HUES64 (cell line): ENCODE measurements around the gene HSH2D. TPM values are rescaled to one million over a fixed set of nuclear protein-coding genes. Genes with fewer than 3 reads are reported as not detected.
"Not testable (repeated sequence)": the region's sequence is repeated elsewhere in the genome, so short reads cannot be mapped to it uniquely, and the experiment has no call there.

Source experiments
- H3K27ac ChIP-seq: 2 replicates; pipeline ENCODE4 v1.7.0; 2013; ENCODE audit warnings: low read depth, low read length, inconsistent platforms
- H3K27me3 ChIP-seq: 2 replicates; pipeline ENCODE4 v1.6.1; 2013; ENCODE audit warnings: mild to moderate bottlenecking, low read length; ENCODE audit not compliant: insufficient read depth
- H3K36me3 ChIP-seq: 2 replicates; pipeline ENCODE4 v1.6.1; 2013; ENCODE audit warnings: mild to moderate bottlenecking, low read length; ENCODE audit not compliant: insufficient read depth
- H3K4me1 ChIP-seq: 2 replicates; pipeline ENCODE4 v1.6.1; 2013; ENCODE audit warnings: mild to moderate bottlenecking, low read length, moderate library complexity; ENCODE audit not compliant: insufficient read depth
- H3K4me3 ChIP-seq: 2 replicates; pipeline ENCODE4 v1.5.1; 2013; ENCODE audit warnings: mild to moderate bottlenecking, low read length, moderate library complexity
- H3K9ac ChIP-seq: 2 replicates; pipeline ENCODE4 v1.6.1; 2013; ENCODE audit warnings: mild to moderate bottlenecking, low read depth, low read length
- H3K9me3 ChIP-seq: 2 replicates; pipeline ENCODE4 v1.6.1; 2013; ENCODE audit warnings: low read depth, low read length; ENCODE audit not compliant: insufficient read depth
- WGBS: fragments of 150-250, 120-280 bp; methylation state at CpG from one replicate; pipeline ENCODE4 v1.1.7; 2013; ENCODE audit warnings: missing lambda C conversion rate; 5-methylcytosine and 5-hydroxymethylcytosine counted together
- polyA plus RNA-seq, 2 experiments: library from polyadenylated mRNA; stranded (reverse); fragments of 50-300 nt; gene quantifications; one replicate each; pipeline ENCODE4 v1.2.3, GENCODE V29; 2013

Gene HSH2D, protein sequence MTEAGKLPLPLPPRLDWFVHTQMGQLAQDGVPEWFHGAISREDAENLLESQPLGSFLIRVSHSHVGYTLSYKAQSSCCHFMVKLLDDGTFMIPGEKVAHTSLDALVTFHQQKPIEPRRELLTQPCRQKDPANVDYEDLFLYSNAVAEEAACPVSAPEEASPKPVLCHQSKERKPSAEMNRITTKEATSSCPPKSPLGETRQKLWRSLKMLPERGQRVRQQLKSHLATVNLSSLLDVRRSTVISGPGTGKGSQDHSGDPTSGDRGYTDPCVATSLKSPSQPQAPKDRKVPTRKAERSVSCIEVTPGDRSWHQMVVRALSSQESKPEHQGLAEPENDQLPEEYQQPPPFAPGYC
- polyA plus RNA-seq (2013, experiment 1 of 2) = 0.65 TPM
- polyA plus RNA-seq (2013, experiment 2 of 2) = 0.25 TPM

- no peaks in the 10 kb centered on the region for H3K4me1 ChIP-seq
- no peak within 1 kb of the TSS for H3K9ac ChIP-seq
- no peaks in the 10 kb centered on the region for H3K27me3 ChIP-seq
- no peaks in the 10 kb centered on the region for H3K9me3 ChIP-seq
- H3K27ac ChIP-seq = no peak within 1 kb of the TSS
- no peaks in the 10 kb centered on the region for H3K36me3 ChIP-seq
- H3K4me3 ChIP-seq = no peak within 1 kb of the TSS
- WGBS = 65% methylated on average over 13 of the region's 13 CpGs
Measured at GRCh38 chr19:16143399-16144215, at the start of gene HSH2D. Gene HSH2D (plus strand): TSS chr19:16143685. CDS start chr19:16148751, 5,066 bp downstream.

- Histone ChIP-seq H3K36me3 (peaks cover 98% of the 10 kb centered on the region), H3K9ac (no peak overlapping the region), H3K4me3 (no peak overlapping the region), H3K9me3 (no peaks in the 10 kb centered on the region), H3K27ac (no peak overlapping the region), H3K27me3 (no peaks in the 10 kb centered on the region), H3K4me1 (no peaks in the 10 kb centered on the region)
- WGBS = 92% methylated on average over 10 of the region's 10 CpGs
Measured at GRCh38 chr19:16094360-16095070, 49.0 kb upstream of the HSH2D start.

DNA sequence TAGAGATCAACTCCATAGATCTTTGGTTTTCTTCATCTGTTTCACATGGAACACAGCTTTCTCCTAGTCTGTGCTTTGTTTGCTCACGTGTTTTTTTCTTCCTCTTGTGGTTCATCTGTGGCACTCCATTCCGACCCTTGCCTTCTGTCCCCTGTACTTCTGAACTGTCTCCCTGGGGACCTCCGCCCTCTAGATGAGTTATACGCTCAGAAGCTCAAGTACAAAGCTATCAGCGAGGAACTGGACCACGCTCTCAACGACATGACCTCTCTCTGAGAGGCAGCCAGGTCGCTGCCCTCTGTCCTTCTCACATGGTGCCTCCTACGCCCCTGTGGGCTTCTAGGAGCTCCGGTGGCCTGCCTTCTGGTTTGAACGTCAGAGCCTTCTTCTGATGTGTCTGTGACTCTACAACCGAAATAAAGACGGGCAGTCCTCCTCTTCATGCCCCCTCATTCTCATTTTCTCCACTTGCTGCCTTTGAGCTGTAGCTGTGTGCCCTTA, 48.4 kb upstream of the HSH2D start:
- H3K36me3 ChIP-seq = peaks cover 98% of the 10 kb centered on the region
- 94% methylated on average over 13 of the region's 13 CpGs for WGBS
- H3K4me3 ChIP-seq = no peak overlapping the region
- no peaks in the 10 kb centered on the region for H3K9me3 ChIP-seq
- no peak overlapping the region for H3K9ac ChIP-seq
- H3K4me1 ChIP-seq = no peaks in the 10 kb centered on the region
- H3K27me3 ChIP-seq = no peaks in the 10 kb centered on the region
- H3K27ac ChIP-seq = no peak overlapping the region

DNA sequence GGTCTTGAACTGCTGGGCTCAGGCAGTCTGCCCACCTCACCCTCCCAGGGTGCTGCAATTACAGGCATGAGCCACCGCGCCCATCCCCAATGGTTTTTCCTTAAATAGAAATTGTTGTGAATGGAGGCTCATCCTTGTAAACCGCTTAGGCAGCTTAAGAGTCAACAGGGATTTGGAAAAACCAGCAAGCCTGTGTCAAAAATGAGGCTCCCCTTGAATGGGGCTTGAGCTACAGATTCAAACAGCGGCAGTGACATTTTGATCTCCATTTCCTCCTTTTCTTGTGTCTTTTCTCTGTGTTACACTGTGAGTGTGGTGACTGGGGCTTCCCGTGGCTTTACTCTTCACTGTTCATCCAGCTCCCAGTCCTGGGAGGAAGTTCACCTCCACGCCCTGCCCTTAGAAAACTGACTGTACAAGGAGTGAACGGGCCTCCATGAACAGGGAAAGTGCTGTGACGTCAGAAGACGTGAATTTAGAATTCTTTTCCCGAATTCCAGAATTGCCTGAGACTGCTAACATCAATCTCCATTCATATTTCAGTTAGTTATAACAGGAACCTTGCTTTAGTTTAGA, 47.1 kb upstream of the HSH2D start:
- H3K36me3 ChIP-seq = peaks cover 98% of the 10 kb centered on the region
- no peaks in the 10 kb centered on the region for H3K4me1 ChIP-seq
- peak overlapping the region; percentile 5; the same call in 1 of the 2 replicates for H3K27ac ChIP-seq
- no peaks in the 10 kb centered on the region for H3K27me3 ChIP-seq
- H3K9me3 ChIP-seq = no peaks in the 10 kb centered on the region
- WGBS = 95% methylated on average over 10 of the region's 10 CpGs
- H3K4me3 ChIP-seq = no peak overlapping the region
- no peak overlapping the region for H3K9ac ChIP-seq

DNA sequence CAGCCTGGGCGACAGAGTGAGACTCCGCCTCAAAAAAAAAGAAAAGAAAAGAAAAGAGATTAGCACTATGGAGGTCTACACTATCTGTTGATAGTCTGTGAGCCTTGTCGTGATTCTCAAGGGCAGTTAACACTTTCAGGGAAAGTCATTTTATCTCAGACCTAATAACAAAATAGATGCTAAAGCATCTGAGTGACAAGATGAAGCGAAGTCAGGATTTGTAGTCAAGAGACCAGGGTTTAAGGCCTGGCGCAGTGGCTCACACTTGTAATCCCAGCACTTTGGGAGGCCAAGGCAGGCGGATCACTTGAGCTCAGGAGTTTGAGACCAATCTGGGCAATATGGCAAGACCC, 45.1 kb upstream of the HSH2D start:
- Histone ChIP-seq H3K9me3 (no peaks in the 10 kb centered on the region), H3K4me3 (no peak overlapping the region), H3K36me3 (peaks cover 98% of the 10 kb centered on the region), H3K4me1 (no peaks in the 10 kb centered on the region), H3K27ac (no peak overlapping the region), H3K27me3 (no peaks in the 10 kb centered on the region), H3K9ac (no peak overlapping the region)
- 94% methylated on average over 6 of the region's 6 CpGs for WGBS

- Histone ChIP-seq H3K36me3 (peaks cover 97% of the 10 kb centered on the region), H3K4me3 (no peak overlapping the region), H3K27ac (no peak overlapping the region), H3K9me3 (no peaks in the 10 kb centered on the region), H3K9ac (no peak overlapping the region), H3K4me1 (no peaks in the 10 kb centered on the region), H3K27me3 (no peaks in the 10 kb centered on the region)
- 92% methylated on average over 5 of the region's 6 CpGs for WGBS
Measured at GRCh38 chr19:16098821-16099220, 44.7 kb upstream of the HSH2D start.

DNA sequence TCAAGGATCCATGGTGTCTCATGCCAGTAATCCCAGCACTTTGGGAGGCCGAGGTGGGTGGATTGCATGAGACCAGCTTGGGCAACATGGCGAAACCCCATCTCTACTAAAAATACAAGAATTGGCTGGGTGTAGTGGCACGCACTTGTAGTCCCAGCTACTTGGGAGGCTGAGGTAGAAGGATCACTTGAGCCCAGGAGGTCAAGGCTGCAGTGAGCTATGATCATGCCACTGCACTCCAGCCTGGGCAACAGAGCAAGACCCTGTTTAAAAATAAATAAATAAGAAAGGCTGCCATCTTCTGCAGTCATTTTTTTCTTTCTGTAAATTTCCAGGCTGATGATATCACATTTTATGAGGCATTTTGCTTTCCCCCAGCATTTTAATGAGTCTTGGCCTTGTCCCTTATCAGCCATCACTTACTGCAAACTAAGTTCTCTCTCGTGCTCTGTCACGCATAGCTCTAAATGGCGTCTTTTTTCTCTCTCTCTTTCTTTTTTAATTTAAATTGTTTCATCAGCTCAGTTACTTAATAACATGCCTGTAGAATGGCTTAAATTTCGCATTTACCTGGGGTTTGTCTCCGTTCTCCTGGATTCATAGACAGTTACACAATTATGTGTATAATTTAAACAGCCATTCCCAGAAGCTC, 44.0 kb upstream of the HSH2D start:
- H3K9ac ChIP-seq, H3K4me1 ChIP-seq, H3K9me3 ChIP-seq, H3K27me3 ChIP-seq, H3K4me3 ChIP-seq, H3K27ac ChIP-seq: not testable (repeated sequence)
- WGBS = 91% methylated on average over 7 of the region's 8 CpGs
- peaks cover 91% of the 10 kb centered on the region for H3K36me3 ChIP-seq

DNA sequence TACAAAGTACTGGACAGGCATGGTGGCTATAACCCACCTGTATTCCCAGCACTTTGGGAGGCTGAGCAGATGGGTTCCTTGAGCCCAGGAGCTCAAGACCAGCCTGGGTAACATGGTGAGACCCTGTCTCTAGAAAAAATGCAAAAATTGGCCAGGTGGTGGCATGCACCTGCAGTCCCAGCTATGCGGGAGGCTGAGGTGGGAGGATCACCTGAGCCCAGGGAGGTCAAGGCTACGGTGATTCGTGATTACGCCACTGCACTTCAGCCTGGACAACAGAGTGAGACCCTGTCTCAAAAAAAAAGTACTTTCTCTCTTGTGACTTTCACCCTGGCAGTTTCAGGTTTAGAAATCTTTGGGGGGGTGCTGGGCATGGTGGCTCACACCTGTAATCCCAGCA, 43.0 kb upstream of the HSH2D start:
- no peak overlapping the region for H3K4me3 ChIP-seq
- H3K9ac ChIP-seq = no peak overlapping the region
- H3K4me1 ChIP-seq = no peaks in the 10 kb centered on the region
- H3K36me3 ChIP-seq = peaks cover 80% of the 10 kb centered on the region
- WGBS = over 99% methylated on average over 4 of the region's 4 CpGs
- H3K9me3 ChIP-seq = no peaks in the 10 kb centered on the region
- no peaks in the 10 kb centered on the region for H3K27me3 ChIP-seq
- no peak overlapping the region for H3K27ac ChIP-seq

GRCh38 chr19:16104722-16105121, 38.8 kb upstream of the HSH2D start:
- Histone ChIP-seq H3K27ac (no peak overlapping the region), H3K36me3 (peaks cover 40% of the 10 kb centered on the region), H3K4me3 (no peak overlapping the region), H3K9me3 (no peaks in the 10 kb centered on the region), H3K4me1 (peaks cover 5% of the 10 kb centered on the region; the same call in 1 of the 2 replicates), H3K27me3 (no peaks in the 10 kb centered on the region), H3K9ac (no peak overlapping the region)
- 93% methylated on average over 6 of the region's 6 CpGs for WGBS

GRCh38 chr19:16106121-16106520, 37.4 kb upstream of the HSH2D start:
- no peaks in the 10 kb centered on the region for H3K27me3 ChIP-seq
- H3K4me3 ChIP-seq = no peak overlapping the region
- H3K27ac ChIP-seq = 0 out of 2 replicates have a peak overlapping the region, but pooled peaks have one; percentile 2
- 30% methylated on average over 3 of the region's 3 CpGs for WGBS
- peaks cover 26% of the 10 kb centered on the region for H3K36me3 ChIP-seq
- H3K9ac ChIP-seq = no peak overlapping the region
- no peaks in the 10 kb centered on the region for H3K9me3 ChIP-seq
- H3K4me1 ChIP-seq = peaks cover 5% of the 10 kb centered on the region; the same call in 1 of the 2 replicates
